B cell (primary cell): Measurements from ENCODE around the gene DGUOK. TPM values are rescaled to one million over a fixed set of nuclear protein-coding genes. Genes with fewer than 3 reads are reported as not detected.

Source experiments
- ATAC-seq: fragments of 200-7000 bp; cut with Tn5 transposase; one replicate; pipeline ENCODE4 v1.10.0; 2021; ENCODE audit warnings: low read depth, mild to moderate bottlenecking, moderate number of reproducible peaks, moderate library complexity
- CTCF ChIA-PET: fragments of 350-600 bp; sonication (Branson Sonifier 250); formaldehyde crosslinking; loops from one replicate; lab custom pipeline; 2021; ENCODE audit warnings: antibody characterized with exemption, inconsistent platforms; lab: Charles Lee
- POLR2A ChIA-PET: fragments of 350-600 bp; sonication (Branson Sonifier 250); formaldehyde crosslinking; loops from one replicate; lab custom pipeline; 2021; ENCODE audit warnings: antibody characterized with exemption; lab: Charles Lee
- DNase-seq: peaks from one replicate; pipeline ENCODE4 v3.0.0; 2013
- H2AFZ ChIP-seq: 2 replicates; pipeline ENCODE4 v1.6.1; 2012; ENCODE audit warnings: mild to moderate bottlenecking, low read depth, low read length; ENCODE audit not compliant: insufficient read depth, poor library complexity, severe bottlenecking
- H3K27ac ChIP-seq, 2 donors: 1 replicate in 1 of 2; 2 replicates in 1 of 2; pipeline ENCODE4 v1.5.1; 2012 to 2013; ENCODE audit warnings: low read length in 2 of 2, mild to moderate bottlenecking in 2 of 2, moderate library complexity in 1 of 2
- H3K27me3 ChIP-seq, 4 experiments: fragments of 200-600 bp in 1 of 4; sonication (generic) in 1 of 4; replicated peaks in 1 of 4; 1 replicate in 2 of 4; 2 replicates in 2 of 4; pipeline versions ENCODE4 v1.6.1 to v1.7.0; 2013 to 2016; ENCODE audit warnings: low read length in 3 of 4, mild to moderate bottlenecking in 2 of 4, mixed read lengths in 1 of 4, moderate library complexity in 1 of 4; ENCODE audit not compliant: insufficient read depth in 4 of 4, control insufficient read depth in 3 of 4; ENCODE audit errors: control extremely low read depth in 1 of 4
- H3K36me3 ChIP-seq, 2 experiments: replicated peaks in 1 of 2; 1 replicate in 1 of 2; 2 replicates in 1 of 2; pipeline versions ENCODE4 v1.6.1 to v1.7.1; 2013; ENCODE audit warnings: low read length in 1 of 2; ENCODE audit not compliant: insufficient read depth in 2 of 2, control insufficient read depth in 1 of 2; ENCODE audit errors: control extremely low read depth in 1 of 2, extremely low read depth in 1 of 2
- H3K4me1 ChIP-seq, 2 donors: fragments of 200-600 bp in 1 of 2; sonication (generic) in 1 of 2; 1 replicate in 1 of 2; 2 replicates in 1 of 2; pipeline versions ENCODE4 v1.5.1 to v1.6.1; 2013 to 2017; ENCODE audit warnings: low read length in 2 of 2; ENCODE audit not compliant: control insufficient read depth in 2 of 2, insufficient read depth in 2 of 2
- H3K4me2 ChIP-seq: replicated peaks from 2 replicates; pipeline ENCODE3; 2012; ENCODE audit warnings: mild to moderate bottlenecking, low read depth, low read length; ENCODE audit not compliant: poor library complexity, severe bottlenecking
- H3K4me3 ChIP-seq, 5 experiments: fragments of 200-600 bp in 1 of 5; sonication (generic) in 1 of 5; 1 replicate in 3 of 5; 2 replicates in 2 of 5; pipeline versions ENCODE4 v1.5.1 to v1.7.0; 2011 to 2016; ENCODE audit warnings: low read length in 4 of 5, mild to moderate bottlenecking in 4 of 5, low read depth in 2 of 5, control low read depth in 1 of 5, moderate library complexity in 1 of 5; ENCODE audit not compliant: insufficient read depth in 1 of 5; ENCODE audit errors: control extremely low read depth in 1 of 5, extremely low read depth in 1 of 5
- H3K79me2 ChIP-seq: fragments of 200-600 bp; sonication (generic); one replicate; pipeline ENCODE4 v1.6.0; 2016; ENCODE audit warnings: low read length; ENCODE audit not compliant: control insufficient read depth, insufficient read depth
- H3K9ac ChIP-seq: fragments of 200-600 bp; sonication (generic); 2 replicates; pipeline ENCODE4 v1.6.1; 2017; ENCODE audit warnings: mild to moderate bottlenecking, low read length, moderate library complexity
- H3K9me3 ChIP-seq, 3 donors: one replicate each; pipeline versions ENCODE4 v1.6.1 to v1.7.1; 2013; ENCODE audit warnings: low read length in 2 of 3; ENCODE audit not compliant: control insufficient read depth in 2 of 3, insufficient read depth in 1 of 3; ENCODE audit errors: control extremely low read depth in 1 of 3
- H4K20me1 ChIP-seq: 2 replicates; pipeline ENCODE4 v1.6.0; 2012; ENCODE audit warnings: mild to moderate bottlenecking, low read length; ENCODE audit not compliant: insufficient read depth, control insufficient read depth, poor library complexity, severe bottlenecking
- H3K27ac Mint-ChIP-seq: one replicate; pipeline ENCODE4 v1.8.0; 2021; ENCODE audit warnings: mixed read lengths
- H3K27me3 Mint-ChIP-seq: one replicate; pipeline ENCODE4 v1.8.0; 2021; ENCODE audit warnings: mixed read lengths
- H3K4me1 Mint-ChIP-seq: one replicate; pipeline ENCODE4 v1.8.0; 2021; ENCODE audit warnings: mixed read lengths
- H3K4me3 Mint-ChIP-seq: one replicate; pipeline ENCODE4 v1.8.0; 2021; ENCODE audit warnings: mixed read lengths
- H3K9me3 Mint-ChIP-seq: one replicate; pipeline ENCODE4 v1.8.0; 2022; ENCODE audit warnings: mixed read lengths; ENCODE audit not compliant: insufficient read depth
- CTCF ChIP-seq: fragments of 200-600 bp; IDR thresholded peaks from one replicate; pipeline ENCODE4 v1.8.0; 2022; ENCODE audit warnings: antibody characterized with exemption, mild to moderate bottlenecking
- EZH2 ChIP-seq: IDR thresholded peaks from 2 replicates; pipeline ENCODE4 v1.6.1; 2012; ENCODE audit warnings: borderline replicate concordance, low read depth, mild to moderate bottlenecking, moderate library complexity, low read length; ENCODE audit not compliant: insufficient read depth, poor library complexity, severe bottlenecking
- WGBS: methylation state at CpG from one replicate; pipeline ENCODE4 v1.1.5; 2013; ENCODE audit warnings: missing lambda C conversion rate; ENCODE audit not compliant: insufficient coverage; 5-methylcytosine and 5-hydroxymethylcytosine counted together
- intact Hi-C: fragments of 100-400 bp; cut with micrococcal nuclease; formaldehyde crosslinking; loops from one replicate; pipeline ENCODE4 v1.10.0; 2022
- polyA plus RNA-seq: library from polyadenylated mRNA; depleted of rRNA; stranded (reverse); fragments of >200 nt; gene quantifications from 2 replicates; pipeline ENCODE4 v1.2.3, GENCODE V29; 2012
- total RNA-seq, 2 donors: library from RNA; stranded (reverse); fragments of 120-200 nt in 1 of 2; gene quantifications; 1 replicate in 1 of 2; 2 replicates in 1 of 2; pipeline versions ENCODE4 v1.2.3 to v1.2.4, GENCODE V29; 2013 to 2022

The DGUOK gene
- total and polyA plus RNA-seq, 2 donors (not counting 1 experiment from before 2014, with no cell fraction given) = 61.7 to 81.5 TPM

GRCh38 chr2:73979021-73979420 lies 52.3 kb downstream of the DGUOK start:
- TF ChIP-seq EZH2 (no peak), CTCF (no peak)
- Histone ChIP-seq H4K20me1 (no peaks in the 10 kb centered on the region), H3K4me2 (peak overlapping the region; percentile 9), H3K9ac (no peak overlapping the region), H3K36me3 (no peaks in the 10 kb centered on the region), H2AFZ (peak overlapping the region; percentile 4), H3K4me3 (no peak overlapping the region), H3K27ac (no peak overlapping the region), H3K27me3 (peaks cover 0 to 9% (median 2%) of the 10 kb centered on the region in 4 experiments), H3K79me2 (no peaks in the 10 kb centered on the region), H3K9me3 (no peaks in the 10 kb centered on the region), H3K4me1 (peaks cover 31 to 40% of the 10 kb centered on the region in 2 donors)
- no peak overlapping the region for H3K4me3 Mint-ChIP-seq
- WGBS = 13% methylated on average over 5 of the region's 5 CpGs
- H3K27me3 Mint-ChIP-seq = peaks cover 7% of the 10 kb centered on the region
- ATAC-seq = no peak
- no peak for DNase-seq
- no peak overlapping the region for H3K27ac Mint-ChIP-seq
- CTCF ChIA-PET = no interaction called here
- peaks cover 48% of the 10 kb centered on the region for H3K4me1 Mint-ChIP-seq
- POLR2A ChIA-PET = no interaction called here
- no peaks in the 10 kb centered on the region for H3K9me3 Mint-ChIP-seq
- intact Hi-C loops = no loop called here

- Histone ChIP-seq H3K4me2 (peak overlapping the region; percentile 9), H3K36me3 (no peaks in the 10 kb centered on the region), H3K27me3 (peaks cover 0 to 9% (median 2%) of the 10 kb centered on the region in 4 experiments), H3K9me3 (no peaks in the 10 kb centered on the region), H4K20me1 (no peaks in the 10 kb centered on the region), H3K4me3 (no peak overlapping the region), H2AFZ (no peak overlapping the region), H3K79me2 (no peaks in the 10 kb centered on the region), H3K27ac (no peak overlapping the region), H3K9ac (no peak overlapping the region), H3K4me1 (peaks cover 33 to 44% of the 10 kb centered on the region in 2 donors)
- CTCF ChIA-PET = no interaction called here
- no peak for TF ChIP-seq EZH2
- TF ChIP-seq CTCF = no peak
- intact Hi-C loops = loop anchor here (5.0 kb wide), 1 partner anchor 32 kb away; no protein-coding TSS in a partner anchor
- WGBS = 94% methylated on average over 2 of the region's 3 CpGs
- H3K27ac Mint-ChIP-seq = no peak overlapping the region
- DNase-seq (no peak), ATAC-seq (no peak)
- no peaks in the 10 kb centered on the region for H3K9me3 Mint-ChIP-seq
- H3K4me3 Mint-ChIP-seq = peak overlapping the region; percentile 9
- H3K27me3 Mint-ChIP-seq = peaks cover 7% of the 10 kb centered on the region
- H3K4me1 Mint-ChIP-seq = peaks cover 45% of the 10 kb centered on the region
- POLR2A ChIA-PET = no interaction called here
Measured at GRCh38 chr2:73979686-73980085, 53.0 kb downstream of the DGUOK start.
